Mucosa of gallbladder (tissue), 1 donor: ENCODE data around the gene GPANK1. TPM values are rescaled to one million over a fixed set of nuclear protein-coding genes. Genes with fewer than 3 reads are reported as not detected.

Experiments
- DNase-seq: peaks from one replicate; pipeline ENCODE4 v3.0.0-alpha.2; 2020; ENCODE audit warnings: low spot score
- total RNA-seq: library from RNA; stranded (reverse); gene quantifications from one replicate; pipeline ENCODE4 v1.2.1, GENCODE V29; 2021
- donor health status: DM: no; HTN: no; CAD: no.

Gene GPANK1
- total RNA-seq, 1 donor from 2014 or later, result 18.7 TPM

GRCh38 chr6:31642798-31643570 lies 21.8 kb downstream of the GPANK1 start:
- DNase-seq, result no peak

DNA sequence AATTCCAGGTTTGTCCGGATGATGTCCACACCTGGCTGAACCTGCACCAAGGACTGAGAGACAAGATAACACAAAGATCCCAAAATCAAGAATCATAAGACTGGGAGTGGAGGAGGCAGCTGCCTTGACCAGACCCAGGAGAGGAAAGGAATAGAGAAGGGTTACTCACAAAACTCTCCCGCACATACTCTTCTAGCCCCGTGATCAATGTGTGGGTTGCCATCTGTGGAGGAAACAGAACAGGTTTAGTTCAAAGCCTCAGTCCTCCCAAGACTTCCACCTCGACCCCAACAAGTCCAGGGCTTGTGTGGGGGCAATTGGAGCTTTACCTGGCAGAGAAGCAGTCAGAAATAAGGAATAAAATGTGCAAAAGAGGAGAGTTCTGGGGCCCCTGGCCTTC lies 23.4 kb downstream of the GPANK1 start:
- no peak for DNase-seq

- DNase-seq, result no peak
Measured at GRCh38 chr6:31640612-31641011, 24.2 kb downstream of the GPANK1 start.

DNA sequence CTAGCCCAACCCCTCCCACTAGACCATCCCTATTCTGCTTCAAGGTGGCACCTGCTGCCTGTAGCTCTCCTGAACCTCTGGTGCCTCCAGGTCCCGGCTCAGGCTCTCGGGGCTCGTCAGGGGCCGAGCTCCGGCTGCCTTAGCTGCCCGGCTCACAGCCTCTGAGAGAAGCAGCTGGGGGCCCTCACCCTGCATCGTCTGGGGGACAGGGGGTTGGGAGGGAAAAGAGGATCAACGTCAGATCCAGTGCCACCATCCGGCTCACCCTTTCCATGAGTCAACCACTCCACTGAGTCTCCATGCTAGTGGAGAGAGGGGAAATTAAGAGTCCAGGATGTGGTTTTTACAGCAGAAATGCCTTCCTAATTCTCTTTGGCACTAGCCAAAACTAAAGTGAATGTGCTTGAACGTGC lies 25.3 kb downstream of the GPANK1 start:
- DNase-seq, result no peak

- DNase-seq, result no peak
Measured at GRCh38 chr6:31639043-31639442, 25.8 kb downstream of the GPANK1 start.

DNA sequence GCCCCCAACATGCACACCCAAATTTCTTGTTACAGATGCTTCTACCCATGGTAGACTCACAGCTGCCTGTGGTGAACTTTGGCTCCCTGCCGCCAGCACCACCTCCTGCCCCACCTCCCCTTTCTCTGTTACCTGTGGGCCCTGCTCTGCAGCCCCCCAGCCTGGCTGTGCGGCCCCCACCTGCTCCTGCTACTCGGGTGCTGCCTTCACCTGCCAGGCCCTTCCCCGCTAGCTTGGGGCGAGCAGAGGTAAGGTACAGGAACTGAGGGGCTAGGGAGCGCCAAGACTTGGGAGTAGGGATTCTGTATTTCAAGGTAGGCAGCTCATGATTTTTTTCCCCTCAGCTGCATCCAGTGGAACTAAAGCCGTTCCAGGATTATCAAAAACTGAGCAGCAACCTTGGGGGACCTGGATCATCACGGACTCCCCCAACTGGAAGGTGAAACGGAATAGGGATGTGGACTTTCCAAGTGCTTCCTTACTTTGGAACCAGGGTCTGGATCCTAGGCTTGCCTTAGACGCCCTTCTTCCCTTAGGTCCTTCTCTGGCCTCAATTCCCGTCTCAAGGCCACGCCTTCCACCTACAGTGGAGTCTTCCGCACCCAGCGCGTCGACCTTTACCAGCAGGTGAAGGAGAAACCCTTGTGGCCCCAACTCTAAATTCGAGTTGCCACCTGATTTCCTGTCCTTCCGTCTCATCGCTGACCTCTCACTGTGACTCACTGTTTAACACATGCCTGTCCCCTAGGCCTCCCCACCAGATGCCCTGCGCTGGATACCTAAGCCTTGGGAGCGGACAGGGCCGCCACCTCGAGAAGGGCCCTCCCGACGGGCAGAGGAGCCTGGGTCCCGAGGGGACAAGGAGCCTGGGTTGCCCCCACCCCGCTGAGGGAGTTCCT lies 27.9 kb downstream of the GPANK1 start:
- no peak for DNase-seq

- no peak for DNase-seq
Measured at GRCh38 chr6:31634969-31635575, 29.7 kb downstream of the GPANK1 start.

DNA sequence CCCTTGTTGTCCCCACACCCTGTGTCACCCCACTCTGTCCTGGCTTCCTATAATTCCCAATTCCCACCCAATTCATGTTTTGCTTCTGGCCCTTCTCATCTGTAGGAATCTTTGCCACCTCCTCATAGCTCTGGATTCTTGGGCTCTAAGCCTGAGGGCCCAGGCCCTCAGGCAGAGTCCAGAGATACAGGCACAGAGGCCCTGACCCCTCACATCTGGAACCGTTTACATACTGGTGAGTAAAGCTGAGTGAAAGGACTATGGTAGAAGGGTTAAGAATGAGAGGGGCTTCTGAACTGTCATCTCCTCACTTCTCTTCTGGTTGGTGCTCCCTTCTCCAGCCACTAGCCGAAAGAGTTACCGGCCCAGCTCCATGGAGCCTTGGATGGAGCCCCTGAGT lies 30.7 kb downstream of the GPANK1 start:
- no peak for DNase-seq

GRCh38 chr6:31633447-31633846 lies 31.4 kb downstream of the GPANK1 start:
- DNase-seq, result no peak

DNA sequence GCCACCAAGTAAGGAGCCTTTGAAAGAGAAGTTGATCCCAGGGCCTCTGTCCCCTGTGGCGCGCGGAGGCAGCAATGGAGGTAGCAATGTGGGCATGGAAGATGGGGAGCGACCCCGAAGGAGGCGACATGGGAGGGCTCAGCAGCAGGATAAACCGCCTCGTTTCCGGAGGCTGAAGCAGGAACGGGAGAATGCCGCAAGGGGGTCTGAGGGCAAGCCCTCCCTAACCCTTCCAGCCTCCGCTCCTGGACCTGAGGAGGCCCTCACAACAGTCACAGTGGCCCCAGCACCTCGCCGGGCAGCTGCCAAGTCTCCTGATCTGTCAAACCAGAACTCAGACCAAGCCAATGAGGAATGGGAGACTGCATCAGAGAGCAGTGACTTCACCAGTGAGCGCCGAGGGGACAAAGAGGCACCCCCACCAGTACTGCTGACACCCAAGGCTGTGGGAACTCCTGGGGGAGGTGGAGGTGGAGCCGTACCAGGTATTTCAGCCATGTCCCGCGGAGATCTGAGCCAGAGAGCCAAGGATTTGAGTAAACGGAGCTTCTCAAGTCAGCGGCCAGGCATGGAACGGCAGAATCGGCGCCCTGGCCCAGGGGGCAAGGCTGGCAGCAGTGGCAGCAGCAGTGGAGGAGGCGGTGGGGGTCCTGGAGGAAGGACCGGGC lies 32.4 kb downstream of the GPANK1 start:
- DNase-seq, result no peak

- no peak for DNase-seq
Measured at GRCh38 chr6:31631681-31632278, 33.0 kb downstream of the GPANK1 start.

DNA sequence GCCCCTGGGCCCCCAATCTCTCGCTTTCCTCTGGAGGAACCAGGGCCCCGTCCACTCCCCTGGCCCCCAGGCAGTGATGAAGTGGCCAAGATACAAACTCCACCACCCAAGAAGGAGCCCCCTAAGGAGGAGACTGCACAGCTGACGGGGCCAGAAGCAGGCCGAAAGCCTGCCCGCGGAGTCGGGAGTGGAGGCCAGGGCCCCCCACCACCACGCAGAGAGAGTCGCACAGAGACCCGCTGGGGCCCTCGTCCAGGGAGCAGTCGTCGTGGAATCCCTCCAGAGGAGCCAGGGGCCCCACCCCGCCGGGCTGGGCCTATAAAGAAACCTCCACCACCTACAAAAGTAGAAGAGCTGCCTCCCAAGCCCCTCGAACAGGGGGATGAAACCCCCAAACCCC lies 33.6 kb downstream of the GPANK1 start:
- no peak for DNase-seq

DNA sequence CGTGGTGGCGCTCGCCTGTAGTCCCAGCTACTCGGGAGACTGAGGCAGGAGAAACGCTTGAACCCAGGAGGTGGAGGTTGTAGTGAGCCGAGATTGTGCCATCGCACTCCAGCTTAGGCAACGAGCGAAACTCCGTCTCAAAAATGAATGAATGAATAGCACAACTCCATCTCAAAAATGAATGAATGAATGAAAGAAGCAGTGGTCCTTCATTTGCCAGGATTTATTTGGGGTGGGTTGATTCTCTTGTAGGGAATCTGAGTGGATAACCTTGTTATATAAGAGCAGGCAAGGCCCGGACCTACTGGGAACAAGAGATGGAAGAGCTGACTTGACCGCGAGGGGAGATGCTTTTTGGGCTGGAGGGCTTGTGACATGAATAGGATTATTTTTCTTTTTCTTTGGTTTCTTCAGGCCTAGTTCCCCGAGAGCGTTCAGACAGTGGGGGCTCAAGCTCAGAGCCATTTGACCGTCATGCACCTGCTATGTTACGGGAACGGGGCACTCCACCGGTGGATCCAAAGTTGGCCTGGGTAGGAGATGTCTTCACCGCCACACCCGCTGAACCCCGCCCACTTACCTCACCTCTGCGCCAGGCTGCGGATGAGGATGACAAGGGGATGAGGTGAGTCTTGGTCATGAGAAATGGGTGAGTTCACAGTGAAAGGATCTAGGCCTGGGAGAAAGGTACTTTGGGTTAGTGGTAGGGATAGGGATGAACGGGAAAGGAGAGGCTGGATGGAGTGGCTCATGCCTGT lies 34.4 kb downstream of the GPANK1 start:
- no peak for DNase-seq

DNA sequence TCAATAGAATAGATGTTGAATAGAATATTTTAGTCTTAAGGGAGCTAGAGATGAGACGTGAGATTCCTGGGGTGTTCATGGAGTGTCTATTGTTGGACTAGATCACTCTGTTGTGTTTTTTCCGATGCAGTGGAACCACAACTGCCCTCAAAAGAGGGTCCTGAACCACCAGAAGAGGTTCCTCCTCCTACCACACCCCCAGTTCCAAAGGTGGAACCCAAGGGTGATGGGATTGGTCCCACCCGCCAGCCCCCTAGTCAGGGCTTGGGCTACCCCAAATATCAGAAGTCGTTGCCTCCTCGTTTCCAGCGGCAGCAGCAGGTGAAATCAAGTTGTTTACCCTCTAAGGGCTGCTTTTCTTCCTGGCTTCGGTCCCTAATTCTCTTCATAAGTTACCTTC lies 35.8 kb downstream of the GPANK1 start:
- DNase-seq, result no peak

DNA sequence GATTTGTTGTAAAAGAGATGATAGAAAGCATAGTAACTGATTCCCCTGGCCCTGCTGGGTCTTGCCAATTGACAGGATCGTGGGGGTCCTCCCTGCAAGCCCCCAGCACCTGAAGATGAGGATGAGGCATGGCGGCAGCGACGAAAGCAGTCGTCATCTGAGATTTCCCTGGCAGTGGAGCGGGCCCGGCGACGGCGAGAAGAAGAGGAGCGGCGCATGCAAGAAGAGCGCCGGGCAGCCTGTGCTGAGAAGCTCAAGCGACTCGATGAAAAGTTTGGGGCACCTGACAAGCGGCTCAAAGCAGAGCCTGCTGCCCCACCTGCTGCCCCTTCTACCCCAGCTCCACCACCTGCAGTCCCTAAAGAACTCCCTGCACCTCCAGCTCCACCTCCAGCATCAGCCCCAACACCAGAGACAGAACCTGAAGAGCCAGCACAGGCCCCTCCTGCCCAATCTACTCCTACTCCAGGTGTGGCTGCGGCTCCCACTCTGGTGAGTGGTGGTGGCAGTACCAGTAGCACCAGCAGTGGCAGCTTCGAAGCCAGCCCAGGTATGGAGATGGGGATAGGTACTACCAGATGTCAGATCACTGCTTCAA lies 37.0 kb downstream of the GPANK1 start:
- no peak for DNase-seq

GRCh38 chr6:31626952-31627351 lies 37.8 kb downstream of the GPANK1 start:
- DNase-seq, result no peak

DNA sequence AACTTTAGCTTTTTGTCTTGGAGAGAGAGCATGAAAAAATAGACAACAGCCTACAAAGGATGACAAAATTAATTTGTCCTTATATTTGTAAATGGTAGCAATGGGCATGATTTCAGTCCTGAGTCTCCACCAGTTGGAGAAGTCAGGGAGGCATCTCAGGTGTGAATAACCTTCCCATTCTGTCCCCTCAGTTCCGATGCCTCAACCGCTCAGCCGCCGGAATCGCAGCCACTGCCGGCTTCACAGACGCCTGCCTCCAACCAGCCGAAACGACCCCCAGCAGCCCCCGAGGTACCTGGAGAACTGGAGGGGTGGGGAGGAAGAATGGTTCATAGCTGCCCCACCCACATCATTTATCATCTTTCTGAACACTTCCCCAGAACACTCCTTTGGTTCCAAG lies 40.7 kb downstream of the GPANK1 start:
- no peak for DNase-seq

- no peak for DNase-seq
Measured at GRCh38 chr6:31622684-31623091, 42.1 kb downstream of the GPANK1 start.

- DNase-seq, result no peak
Measured at GRCh38 chr6:31621991-31622390, 42.8 kb downstream of the GPANK1 start.

DNA sequence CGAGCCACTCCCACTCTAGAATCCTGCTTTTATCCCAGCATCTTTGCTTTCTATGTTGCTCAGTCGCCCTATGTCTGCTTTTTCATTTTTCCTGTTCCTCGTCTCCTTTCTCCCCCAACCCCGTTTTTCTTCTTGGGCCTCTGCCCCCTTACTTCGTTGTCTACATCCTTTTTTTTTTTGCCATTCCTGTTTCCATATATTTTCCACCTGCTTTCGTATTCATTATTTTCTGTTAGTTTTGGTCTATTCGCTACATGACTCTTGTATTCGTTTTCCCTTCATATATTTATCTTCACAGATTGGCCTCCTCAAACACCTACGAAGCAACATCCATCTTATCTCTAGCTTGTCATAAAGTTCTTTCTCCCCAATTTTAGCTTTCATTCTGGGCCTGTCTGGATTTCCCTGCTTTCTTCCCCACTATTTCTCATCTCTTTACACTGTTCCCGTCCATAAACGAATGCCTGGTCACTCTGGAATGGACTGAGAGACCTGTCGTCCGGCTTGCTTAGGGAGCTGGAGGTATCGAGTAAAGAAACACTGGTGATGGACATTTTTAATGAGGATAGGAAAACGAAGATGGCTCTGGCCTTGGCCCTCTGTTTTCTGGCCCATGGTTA lies 43.4 kb downstream of the GPANK1 start:
- no peak for DNase-seq
